Activated CD4-positive, alpha-beta T cell treated with anti-CD3 and anti-CD28 coated beads for 4 hours (primary cell): Measurements from ENCODE around the gene AVEN.

Source experiments
- DNase-seq, 2 donors: peaks; one replicate each; pipeline ENCODE4 v3.0.0-alpha.2; 2020

The AVEN gene

DNA sequence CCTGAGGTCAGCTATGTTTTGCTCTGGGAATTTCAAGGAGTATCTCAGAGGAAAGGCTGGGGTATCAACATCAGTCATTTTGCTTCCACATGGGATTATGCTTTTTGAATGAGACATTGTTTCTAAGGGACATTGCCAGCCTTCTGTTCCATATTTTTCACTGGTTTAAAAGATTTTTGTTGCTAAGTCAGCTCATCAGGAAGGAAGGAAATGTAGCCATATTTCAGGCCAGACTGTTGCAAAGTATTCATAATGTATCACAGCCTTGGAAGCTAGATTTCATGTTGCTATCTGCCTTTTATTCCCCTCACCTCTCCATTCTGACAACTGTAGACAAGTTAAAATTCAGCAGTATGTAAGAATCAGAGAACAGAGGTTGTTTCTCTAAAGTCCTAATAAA, 131.7 kb downstream of the AVEN start:
- no peak for DNase-seq

- DNase-seq: no peak
These were observed 135.3 kb downstream of the AVEN start for GRCh38 chr15:33903661-33904060.

DNA sequence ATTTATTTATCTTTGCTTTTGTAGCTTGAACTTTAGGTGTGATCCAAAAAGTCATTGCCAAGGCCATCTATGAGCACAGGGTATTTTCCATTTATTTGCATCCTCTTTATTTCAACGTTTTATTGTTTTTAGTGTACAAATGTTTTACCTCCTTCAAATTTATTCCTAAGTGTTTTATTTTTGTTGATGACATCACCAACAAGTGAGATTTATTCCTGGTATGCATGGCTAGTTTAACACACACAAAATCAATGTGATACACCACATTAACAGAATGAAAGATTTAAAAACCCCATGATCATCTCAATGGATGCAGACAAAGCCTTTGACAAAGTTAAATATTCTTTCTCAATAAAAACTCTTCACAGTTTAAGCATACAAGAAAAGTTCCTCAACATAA, 137.0 kb downstream of the AVEN start:
- no peak for DNase-seq

GRCh38 chr15:33894193-33894592, 144.8 kb downstream of the AVEN start:
- DNase-seq: no peak

- DNase-seq: no peak
These were observed 150.8 kb downstream of the AVEN start for GRCh38 chr15:33888176-33888575.

DNA sequence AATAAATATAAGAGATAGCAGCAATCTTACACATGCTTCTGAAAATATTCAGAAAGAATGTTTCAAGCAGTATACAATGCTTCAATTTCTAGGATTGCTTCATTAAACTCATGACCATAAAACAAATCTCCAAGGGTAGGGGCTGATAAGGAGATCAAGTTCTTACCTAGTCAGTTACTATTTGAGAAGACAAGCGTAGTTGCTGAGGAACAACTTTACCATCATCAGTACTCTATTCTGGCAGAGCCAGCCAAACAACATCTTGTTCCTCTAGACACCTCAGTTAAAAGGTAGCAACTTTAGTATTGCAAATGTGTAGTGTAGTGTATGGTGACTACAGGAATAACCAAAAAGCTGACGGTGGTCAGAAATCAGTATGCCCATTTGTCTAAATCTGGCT, 156.1 kb downstream of the AVEN start:
- no peak for DNase-seq

GRCh38 chr15:33874156-33874555, 164.8 kb downstream of the AVEN start:
- DNase-seq: no peak

- no peak for DNase-seq
These were observed 166.4 kb downstream of the AVEN start for GRCh38 chr15:33872416-33873106.

- no peak for DNase-seq
These were observed 167.0 kb downstream of the AVEN start for GRCh38 chr15:33871980-33872379.

DNA sequence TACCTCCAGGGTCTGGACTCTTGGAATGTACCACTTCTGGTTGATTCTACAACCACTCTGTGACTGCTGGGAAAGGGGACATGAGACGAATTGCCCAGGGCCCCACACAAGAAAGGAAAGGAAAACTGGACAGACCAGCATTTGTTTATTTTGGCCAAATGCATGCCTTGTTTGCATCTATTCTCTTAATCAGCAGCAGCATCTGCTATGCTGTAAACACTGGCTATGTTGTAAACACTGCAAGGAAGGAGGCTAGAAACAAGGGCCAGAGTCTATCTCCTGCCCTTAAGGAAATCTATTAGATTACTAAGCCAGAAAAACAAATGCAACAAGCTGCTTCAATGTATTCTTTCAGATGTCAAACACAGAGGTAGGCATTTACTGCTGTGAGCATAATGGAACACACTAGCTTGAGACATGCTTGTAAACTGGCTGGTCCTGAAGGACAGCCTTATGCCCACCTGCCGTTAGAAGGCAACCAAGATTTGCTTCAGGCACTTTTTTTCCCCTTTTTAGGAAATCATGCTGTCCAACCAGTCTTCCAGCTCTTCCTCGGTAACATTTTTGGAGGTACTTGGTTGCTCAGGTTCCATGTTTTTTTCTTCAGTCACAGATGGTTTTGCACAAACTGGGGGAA, 172.8 kb downstream of the AVEN start:
- no peak for DNase-seq

GRCh38 chr15:33865416-33865815, 173.6 kb downstream of the AVEN start:
- DNase-seq: no peak

- DNase-seq: no peak
These were observed 174.5 kb downstream of the AVEN start for GRCh38 chr15:33864360-33865075.

GRCh38 chr15:33860754-33861153, 178.2 kb downstream of the AVEN start:
- no peak for DNase-seq

DNA sequence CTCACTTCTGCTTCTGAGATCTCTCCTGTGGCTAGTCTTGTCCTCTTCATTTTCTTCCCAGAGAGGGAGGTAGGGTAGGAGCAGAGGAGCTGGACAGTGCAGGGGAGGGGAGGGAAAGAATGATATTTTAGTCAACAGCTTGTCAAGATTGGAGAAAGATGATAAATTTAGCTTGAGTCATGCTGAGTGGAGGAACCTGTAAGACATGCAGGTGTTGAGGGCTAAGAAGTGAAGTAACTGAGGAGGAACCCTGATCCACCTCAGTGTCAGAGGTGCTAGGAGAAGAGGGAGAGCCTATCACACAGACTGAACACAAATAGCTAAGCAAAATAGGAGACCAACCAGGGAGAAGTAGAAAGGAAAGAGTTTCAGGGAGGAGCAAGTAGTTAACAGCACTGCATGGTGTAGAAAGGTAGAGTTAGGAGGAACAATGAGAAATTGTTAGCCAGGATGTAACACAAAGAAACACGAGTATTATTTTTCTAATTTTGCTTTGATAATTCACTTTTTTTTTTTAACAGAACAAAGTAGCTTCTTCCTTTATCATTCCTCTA, 178.9 kb downstream of the AVEN start:
- DNase-seq: no peak

DNA sequence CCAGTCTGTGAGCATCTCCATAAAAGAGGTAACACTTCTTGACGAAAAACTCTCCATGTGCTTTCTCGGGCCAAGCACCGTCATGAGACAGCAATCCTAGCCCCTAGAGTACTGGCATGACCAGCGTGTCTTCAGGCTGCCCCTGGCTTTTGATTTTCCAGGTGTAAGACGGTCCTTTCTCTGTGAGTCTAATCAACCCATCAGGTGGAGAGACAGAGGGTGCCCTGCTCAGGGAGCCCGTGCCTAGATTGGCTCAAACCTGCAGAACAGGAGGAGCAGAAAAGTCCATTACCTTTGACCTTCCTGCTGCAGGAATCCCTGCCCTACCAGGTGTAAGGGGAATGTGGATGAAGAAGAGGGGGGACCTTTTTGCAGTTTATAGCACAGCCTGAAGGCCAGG, 180.2 kb downstream of the AVEN start:
- no peak for DNase-seq

DNA sequence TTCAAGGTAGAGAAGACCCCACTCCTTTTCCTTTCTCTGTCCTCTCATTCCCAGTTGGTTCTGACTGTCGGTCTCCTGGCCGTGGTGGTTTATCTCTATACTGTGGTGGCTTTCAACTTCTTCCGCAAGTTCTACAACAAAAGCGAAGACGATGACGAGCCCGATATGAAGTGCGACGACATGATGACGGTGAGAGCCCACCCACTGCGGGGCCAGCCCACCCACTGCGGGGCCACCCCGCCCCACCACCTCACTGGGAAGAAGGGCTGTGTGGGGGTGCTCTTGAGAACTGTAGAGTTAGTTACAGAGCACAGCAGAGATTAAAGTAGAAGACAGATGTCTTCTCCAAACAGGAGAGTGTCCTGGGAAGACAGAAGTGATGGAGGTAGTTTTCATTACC, 181.3 kb downstream of the AVEN start:
- no peak for DNase-seq

DNA sequence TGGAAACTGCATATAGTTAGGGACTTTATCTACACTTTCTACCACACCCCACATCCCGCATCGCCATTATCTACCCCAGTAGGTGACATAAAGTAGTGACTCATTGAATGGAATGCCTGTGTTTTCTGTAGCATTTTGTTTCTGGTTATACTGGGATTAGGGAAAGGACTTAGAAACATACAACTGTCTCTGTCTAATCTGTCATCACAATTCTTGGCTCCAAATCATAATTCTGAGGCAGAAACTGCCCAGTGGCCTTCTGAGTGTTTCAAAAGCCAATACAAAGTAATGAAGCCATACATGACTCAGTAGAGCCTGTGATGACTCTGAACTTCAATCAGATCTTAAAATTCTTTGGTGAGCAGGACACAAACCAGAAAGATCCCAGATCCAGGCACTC, 186.4 kb downstream of the AVEN start:
- DNase-seq: no peak

DNA sequence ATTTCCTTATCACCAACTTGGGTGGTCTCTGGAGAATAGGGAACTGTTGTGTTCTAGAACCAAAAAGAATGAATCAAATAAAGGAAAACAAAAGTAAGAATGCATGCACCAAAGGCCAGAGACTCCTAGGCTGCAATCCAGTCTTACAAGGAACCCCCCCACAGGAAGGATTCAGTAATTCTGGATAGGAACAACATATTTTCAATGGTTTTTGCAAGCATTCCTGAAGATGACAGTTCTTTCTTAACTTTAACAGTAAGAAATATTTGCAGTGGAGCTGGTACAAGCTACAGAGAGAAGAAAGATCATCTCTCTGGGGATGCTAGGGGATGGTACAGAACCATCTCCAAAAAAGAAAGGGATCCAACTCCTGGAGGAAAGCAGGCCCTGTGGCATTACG, 186.9 kb downstream of the AVEN start:
- no peak for DNase-seq

GRCh38 chr15:33851079-33851478, 187.9 kb downstream of the AVEN start:
- DNase-seq: no peak

- DNase-seq: no peak
These were observed 191.0 kb downstream of the AVEN start for GRCh38 chr15:33848011-33848410.

DNA sequence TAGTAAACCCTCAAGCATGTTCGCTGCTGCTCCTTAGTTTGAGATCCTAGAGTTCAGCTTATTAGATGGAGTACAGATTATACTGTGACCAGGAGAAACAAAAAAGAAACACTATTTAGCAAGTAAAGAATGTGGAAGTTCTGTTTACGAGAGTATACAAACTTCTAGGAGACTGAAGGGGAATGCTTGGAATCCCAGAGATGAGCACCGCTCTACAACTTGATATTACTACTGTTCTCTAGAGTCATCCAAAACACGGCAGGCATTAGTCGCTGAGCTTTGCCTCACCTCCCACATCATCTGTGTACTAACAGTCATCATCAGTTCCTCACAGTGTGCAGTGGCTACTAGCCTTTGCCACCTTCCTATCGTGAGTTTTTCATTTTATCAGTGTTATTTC, 192.1 kb downstream of the AVEN start:
- DNase-seq: no peak

- DNase-seq: no peak
These were observed 192.9 kb downstream of the AVEN start for GRCh38 chr15:33846142-33846541.

GRCh38 chr15:33844597-33844996, 194.4 kb downstream of the AVEN start:
- no peak for DNase-seq

- no peak for DNase-seq
These were observed 194.8 kb downstream of the AVEN start for GRCh38 chr15:33844186-33844585.
